ENCODE measurements around the gene BPIFB3. TPM values are rescaled to one million over a fixed set of nuclear protein-coding genes. Genes with fewer than 3 reads are reported as not detected.

Gene BPIFB3
- total and polyA plus RNA-seq, 9 of the 15 experiments (the other 6 are each of a cell fraction or from before 2014, with no cell fraction given), result not detected

DNA sequence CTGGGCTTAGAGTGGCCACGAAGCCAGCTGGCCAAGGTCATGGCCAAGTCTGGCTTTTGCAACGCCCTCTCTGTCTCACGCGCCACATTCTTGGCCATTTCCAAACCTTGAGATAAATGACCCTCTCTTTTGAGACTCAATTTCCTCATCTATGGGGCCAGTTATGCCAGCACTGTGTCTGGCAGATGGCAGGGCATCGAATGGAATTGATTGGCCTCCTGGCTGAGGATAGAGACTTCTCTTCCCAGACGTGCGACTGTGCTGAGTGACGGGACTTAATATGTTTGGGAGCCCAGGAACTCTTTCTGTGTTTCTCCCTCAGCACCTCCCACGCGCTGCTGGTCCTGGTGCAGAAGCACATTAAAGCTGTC lies 38.6 kb upstream of the BPIFB3 start:
- no TSS peak for BruUV-seq (replicated peaks)
- FAIRE-seq (no peak), DNase-seq (ENCODE audit: extremely low read depth in 1 of 4, low spot score in 3 of 4) (no peak), ATAC-seq (no peak)
- H3K9me1 ChIP-seq (ENCODE audit: control insufficient read depth, insufficient read depth, low read length), result peaks cover 2% of the 10 kb centered on the region
- H3K9ac ChIP-seq (ENCODE audit: insufficient read depth in 1 of 2, low read depth in 2 of 2, low read length in 2 of 2), result no peak overlapping the region
- H4K20me1 ChIP-seq (replicated peaks; ENCODE audit: control insufficient read depth, insufficient read depth, low read length), result no peaks in the 10 kb centered on the region; the same call in 1 of the 2 replicates
- no peak for TF ChIP-seq POU5F1 (IDR thresholded peaks at IDR 0.05; ENCODE audit: borderline replicate concordance, low read depth, low read length, partially characterized antibody)
- no peak for TF ChIP-seq ZBTB43 (CRISPR knock-in tag; IDR thresholded peaks at IDR 0.05)
- no peak for TF ChIP-seq NBN (IDR thresholded peaks at IDR 0.05; ENCODE audit: low read depth)
- no peak for TF ChIP-seq ZNF431 (CRISPR knock-in tag; IDR thresholded peaks at IDR 0.05)
- no peak for TF ChIP-seq SIN3A (IDR thresholded peaks at IDR 0.05; ENCODE audit: borderline replicate concordance in 2 of 2, control insufficient read depth in 1 of 2, low read depth in 2 of 2, low read length in 2 of 2)
- no peak for TF ChIP-seq ZNF584 (CRISPR knock-in tag; IDR thresholded peaks at IDR 0.05; ENCODE audit: low read depth)
- TF ChIP-seq MCM3 (IDR thresholded peaks at IDR 0.05), result no peak
- no peak for TF ChIP-seq PATZ1 (CRISPR knock-in tag; IDR thresholded peaks at IDR 0.05; ENCODE audit: borderline replicate concordance)
- TF ChIP-seq PTRF (tag; IDR thresholded peaks at IDR 0.05), result no peak
- TF ChIP-seq ZBTB1 (CRISPR knock-in tag; IDR thresholded peaks at IDR 0.05; ENCODE audit: borderline replicate concordance, low read depth), result no peak
- TF ChIP-seq ATF4 (CRISPR knock-in tag; IDR thresholded peaks at IDR 0.05), result no peak
- TF ChIP-seq ZNF316 (IDR thresholded peaks at IDR 0.05), result no peak
- intact Hi-C loops (cut with micrococcal nuclease) (no loop called here), in situ Hi-C loops (cut with MboI) (no loop called here)
- ChIA-PET CTCF (ENCODE audit: low intra/inter-chr PET ratio) (no interaction called here), POLR2A (no interaction called here)
- no peak overlapping the region for H3K4me3 ChIP-seq
- no peaks in the 10 kb centered on the region for H3K9me3 ChIP-seq (replicated peaks; ENCODE audit: control insufficient read depth, insufficient read depth, low read depth, low read length)
- no peaks in the 10 kb centered on the region for H3K36me3 ChIP-seq (ENCODE audit: control insufficient read depth, insufficient read depth, low read length)
- H3K27me3 ChIP-seq (ENCODE audit: control insufficient read depth in 2 of 2, insufficient read depth in 2 of 2, low read length in 2 of 2), result peaks cover 5 to 48% of the 10 kb centered on the region in 2 experiments; a peak in 4 of 5 replicates
- no peak overlapping the region for H3K4me2 ChIP-seq (ENCODE audit: insufficient read depth, low read length)
- no peak overlapping the region for H2AFZ ChIP-seq (ENCODE audit: low read depth, low read length)
- H3K79me2 ChIP-seq (ENCODE audit: control insufficient read depth, insufficient read depth, low read length), result no peaks in the 10 kb centered on the region
- WGBS (ENCODE audit: insufficient coverage, low coverage, missing lambda C conversion rate), result 4% methylated on average over 10 of the region's 10 CpGs
- no peak overlapping the region for H3K27ac ChIP-seq (ENCODE audit: extremely low read depth, low read depth, low read length)
- peaks cover 0 to 3% of the 10 kb centered on the region in 2 experiments; a peak in 1 of 5 replicates for H3K4me1 ChIP-seq (replicated peaks in 1 of 2; ENCODE audit: control insufficient read depth in 2 of 2, insufficient read depth in 2 of 2, low read length in 2 of 2)
